HG03571 (cell line): ENCODE measurements around the gene RIPPLY3.
"Not testable (repeated sequence)": the region's sequence is repeated elsewhere in the genome, so short reads cannot be mapped to it uniquely, and the experiment has no call there.

Source experiments
- ATAC-seq: cut with Tn5 transposase; IDR thresholded peaks from one replicate; pipeline ENCODE4 v1.9.1; 2021; ENCODE audit not compliant: unreplicated experiment

RIPPLY3 gene

DNA sequence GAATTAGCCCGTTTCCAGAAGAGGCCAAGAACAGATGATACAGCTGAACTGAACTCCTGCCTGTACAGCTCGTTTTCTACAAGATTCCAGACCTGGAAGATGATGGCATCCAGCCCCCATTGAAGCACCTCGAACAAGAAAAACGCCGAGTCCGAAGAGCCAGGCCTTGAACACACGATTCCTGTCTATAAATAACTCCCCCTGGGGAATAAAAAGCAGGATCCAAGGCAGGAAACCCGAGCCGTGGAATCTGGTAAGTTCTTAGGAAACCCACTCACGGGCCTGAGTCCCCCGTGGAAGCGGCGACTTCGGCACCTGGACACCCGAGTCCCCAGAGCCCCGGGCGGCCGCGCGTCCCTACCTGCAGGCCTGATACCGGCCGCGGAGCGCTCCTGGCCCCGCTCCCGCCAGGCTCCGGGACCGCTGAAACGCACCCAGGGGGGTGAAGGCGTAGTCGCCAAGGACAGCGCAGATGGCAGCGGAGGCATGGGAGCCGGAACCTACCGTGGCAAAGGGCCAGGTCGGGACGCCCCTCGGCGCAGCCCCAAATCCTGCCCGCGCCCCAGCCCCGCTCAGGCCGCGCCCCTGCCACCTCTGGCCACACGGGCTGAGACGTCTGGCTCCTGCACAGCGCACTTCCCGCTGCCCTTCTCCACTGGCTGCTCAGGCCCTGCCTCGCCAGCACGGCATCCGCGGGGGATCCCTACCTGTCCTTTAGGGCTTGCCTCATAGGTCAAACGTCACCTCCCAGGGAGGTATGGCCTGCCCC, 26.0 kb upstream of the RIPPLY3 start:
- no peak for ATAC-seq

DNA sequence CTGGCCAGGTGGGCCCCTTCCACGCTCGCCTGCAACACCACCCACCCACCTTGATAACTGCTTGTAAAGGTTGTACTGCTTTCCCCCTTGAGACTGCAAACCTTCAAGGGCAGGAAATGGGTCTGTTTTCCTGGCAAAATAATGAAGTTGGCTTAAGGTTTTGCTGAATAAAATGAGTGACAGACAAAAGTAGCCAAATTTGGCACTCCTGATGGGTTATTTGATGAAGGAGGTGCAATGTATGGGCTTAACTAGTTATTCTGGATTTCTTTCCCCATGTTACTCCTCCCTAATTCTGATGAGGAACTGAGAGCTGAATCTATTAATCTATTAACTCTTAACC, 25.5 kb upstream of the RIPPLY3 start:
- no peak for ATAC-seq

DNA sequence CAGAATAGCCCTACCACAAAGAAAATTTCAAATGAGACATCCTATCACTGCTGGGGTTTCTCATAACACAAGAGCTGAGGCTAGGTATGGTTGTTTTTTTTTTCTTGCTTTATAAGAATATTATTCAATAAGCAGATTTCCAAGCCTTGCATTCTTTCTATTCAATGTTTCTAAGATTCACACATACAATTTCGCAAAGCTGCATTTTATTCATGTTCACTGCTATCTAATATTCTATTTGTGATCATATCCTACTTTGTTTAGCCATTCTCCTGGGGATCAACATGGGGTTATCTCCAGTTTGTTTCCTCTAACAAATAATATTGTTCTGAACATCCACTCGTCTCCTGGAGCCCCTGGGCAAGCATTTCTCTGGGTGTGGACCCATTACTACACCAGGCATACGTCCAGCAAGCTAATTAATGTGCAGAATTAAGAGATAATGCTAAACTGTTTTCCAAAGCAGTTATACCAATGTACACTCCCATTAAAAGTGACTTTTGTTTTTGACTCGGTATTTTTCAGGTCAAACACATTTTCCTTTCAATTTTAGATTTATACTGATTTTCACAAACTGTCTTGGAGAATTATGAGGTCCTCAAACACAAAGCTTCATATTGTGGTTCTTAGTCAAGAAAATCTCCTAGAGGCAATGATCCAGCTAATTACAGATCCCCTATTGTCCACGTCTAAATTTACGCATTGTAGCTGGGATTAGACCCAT, 24.4 kb upstream of the RIPPLY3 start:
- ATAC-seq, result no peak

DNA sequence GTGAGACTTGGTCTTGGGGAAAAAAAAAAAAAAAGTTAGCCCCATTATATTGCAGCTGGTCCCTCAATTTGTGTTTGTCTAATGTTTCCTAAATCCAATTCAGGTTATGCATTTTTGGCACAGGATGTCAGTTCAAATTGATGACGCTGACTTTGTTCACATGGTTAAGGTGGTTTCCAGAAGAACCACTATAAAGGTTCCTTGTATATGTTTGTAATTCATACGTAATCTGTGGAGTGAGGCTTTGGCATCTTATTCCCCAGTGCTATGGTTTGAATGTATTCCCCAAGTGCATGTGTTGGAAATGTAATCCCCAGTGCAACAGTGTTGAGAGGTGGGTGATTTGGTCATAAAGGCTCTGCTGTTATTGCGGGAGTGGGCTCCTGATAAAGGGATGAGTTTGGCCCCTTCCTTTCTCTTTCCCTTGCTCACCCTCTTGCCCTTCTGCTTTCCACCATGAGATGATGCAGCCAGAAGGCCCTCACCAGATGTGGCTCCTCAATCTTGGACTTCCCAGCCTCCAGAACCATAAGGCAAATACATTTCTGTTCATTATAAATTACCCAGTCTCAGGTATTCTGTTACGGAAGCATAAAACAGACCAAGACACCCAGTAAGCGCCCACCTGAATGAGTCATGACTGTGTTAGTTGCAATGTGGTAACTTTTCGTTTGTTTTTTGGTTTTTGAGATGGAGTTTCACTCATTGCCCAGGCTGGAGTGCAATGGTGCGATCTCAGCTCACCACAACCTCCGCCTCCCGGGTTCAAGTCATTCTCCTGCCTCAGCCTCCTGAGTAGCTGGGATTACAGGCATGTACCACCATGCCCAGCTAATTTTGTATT, 20.5 kb upstream of the RIPPLY3 start:
- ATAC-seq, result no peak

DNA sequence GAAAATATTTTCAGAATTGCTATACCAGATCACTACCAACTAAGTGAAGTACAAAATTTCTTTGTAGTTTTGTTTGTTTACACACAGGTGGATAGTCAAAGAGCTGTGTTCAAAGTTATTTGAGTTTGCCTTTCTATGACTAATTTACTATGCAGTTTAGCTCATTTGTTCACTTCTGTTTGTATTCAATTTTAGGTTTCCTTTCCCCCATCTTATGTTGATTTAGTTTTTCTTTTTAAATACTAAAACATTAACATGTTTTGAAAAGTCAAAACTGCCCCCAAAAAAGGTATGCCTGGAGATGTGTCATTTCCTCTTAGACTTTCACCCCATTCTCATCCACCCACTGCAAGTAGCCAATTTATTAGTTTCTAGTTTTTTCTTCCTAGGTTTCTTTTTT, 18.7 kb upstream of the RIPPLY3 start:
- ATAC-seq, result no peak

DNA sequence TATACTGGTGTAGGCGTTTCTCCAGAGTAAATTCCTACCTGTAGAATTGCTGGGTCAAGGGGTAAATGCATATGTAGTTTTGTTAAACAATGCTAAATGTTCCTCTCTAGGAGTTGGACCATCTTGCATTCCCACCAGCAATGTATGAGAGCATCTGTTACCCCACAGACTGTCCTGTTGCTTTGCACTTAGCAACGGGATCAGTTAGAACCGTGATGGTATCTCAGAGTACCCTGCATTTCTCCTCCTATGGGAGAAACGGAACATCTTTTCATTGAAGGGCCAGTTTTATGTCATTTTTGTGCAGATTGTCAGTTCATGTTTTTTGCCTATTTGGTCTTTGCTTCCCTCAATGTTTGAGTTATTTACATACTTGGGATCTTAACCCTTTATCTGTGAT, 18.0 kb upstream of the RIPPLY3 start:
- no peak for ATAC-seq

DNA sequence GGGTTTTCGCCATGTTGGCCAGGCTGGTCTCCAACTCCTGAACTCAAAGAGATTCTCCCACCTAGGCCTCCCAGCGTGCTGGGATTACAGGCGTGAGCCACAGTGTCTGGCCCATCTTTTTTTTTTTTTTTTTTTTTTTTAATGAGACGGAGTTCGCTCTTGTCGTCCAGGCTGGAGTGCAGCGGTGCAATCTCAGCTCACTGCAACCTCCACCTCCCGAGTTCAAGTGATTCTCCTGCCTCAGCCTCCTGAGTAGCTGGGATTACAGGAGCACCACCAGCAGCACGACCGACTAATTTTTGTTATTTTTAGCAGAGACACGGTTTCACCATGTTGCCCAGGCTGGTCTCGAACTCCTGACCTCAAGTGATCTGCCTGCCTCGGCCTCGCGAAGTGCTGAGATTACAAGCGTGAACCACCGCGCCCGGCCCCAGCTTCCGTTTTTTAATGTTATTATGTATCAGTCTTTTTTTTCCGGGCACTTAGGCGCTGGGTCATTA, 17.3 kb upstream of the RIPPLY3 start:
- ATAC-seq, result not testable (repeated sequence)

DNA sequence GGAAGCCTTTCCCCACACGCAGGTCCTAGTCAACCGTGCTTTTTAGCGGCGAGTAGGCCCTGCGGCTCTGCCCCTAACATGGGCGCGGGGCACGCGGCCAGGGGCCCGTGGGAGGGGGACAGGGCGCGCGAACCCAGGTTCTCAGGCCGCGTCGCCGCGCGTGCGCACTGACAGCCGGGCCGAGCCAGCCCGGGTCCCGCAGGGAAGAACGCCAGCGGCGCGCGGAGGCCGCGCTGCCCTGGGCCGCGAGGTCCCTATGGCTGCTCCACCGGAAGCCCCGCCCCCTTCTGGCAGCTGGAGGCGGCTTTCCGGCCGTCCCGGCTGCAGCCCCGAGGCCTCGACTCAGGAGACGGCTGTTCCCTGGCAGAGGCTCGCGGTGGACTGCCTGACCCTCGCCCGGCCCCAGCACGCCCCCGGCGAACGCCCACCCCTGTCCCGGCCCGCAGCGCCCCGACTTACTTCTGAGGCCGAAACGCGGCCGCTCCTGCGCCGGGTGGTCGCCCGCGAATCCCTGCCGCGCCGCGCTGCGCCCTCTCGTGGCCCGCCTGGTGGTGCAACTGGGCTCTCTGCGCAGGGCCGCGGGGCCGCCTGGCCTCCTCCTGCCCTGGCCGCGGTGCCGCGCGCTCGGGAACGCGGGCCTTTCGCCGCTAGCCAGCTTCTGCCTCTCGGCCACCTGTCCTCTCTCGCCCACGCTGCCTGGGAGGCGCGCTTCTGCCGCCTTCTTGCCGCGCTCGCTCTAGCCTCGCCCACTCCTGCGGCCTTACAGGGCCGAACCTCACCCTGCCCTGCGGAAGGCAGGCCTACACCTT, 16.6 kb upstream of the RIPPLY3 start:
- peak; percentile 92 for ATAC-seq

DNA sequence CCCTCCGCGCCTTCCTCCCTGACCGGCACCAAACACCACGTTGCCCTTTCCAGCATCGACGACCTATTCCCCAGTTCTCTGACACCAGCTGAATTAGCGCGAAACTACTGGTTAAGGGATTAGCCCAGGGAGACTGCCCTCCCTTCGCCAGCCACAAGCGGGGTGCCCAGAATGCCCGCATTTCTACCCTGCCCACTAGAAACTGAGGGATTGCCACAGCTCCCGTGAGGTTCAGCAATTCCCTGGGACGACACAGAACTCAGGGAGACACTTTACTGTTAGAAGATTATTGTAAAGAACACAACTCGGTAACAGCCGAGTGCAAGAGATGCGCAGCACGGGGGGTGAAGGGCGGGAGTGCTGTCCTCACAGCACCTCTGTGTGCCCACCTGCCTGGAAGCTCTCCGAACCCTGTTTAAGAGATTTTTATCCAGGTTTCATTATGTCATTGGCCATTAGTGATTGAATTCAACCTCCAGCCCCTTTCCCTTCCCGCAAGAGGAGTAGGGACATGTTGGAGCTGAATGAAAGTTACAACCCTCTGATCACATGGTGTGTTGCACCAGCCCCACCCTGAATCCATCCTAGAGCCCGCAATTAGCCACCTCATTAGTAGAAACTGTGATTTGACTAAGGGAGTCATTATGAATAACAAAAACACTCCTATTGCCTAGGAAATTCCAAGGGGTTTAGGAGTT, 15.8 kb upstream of the RIPPLY3 start:
- ATAC-seq, result no peak

DNA sequence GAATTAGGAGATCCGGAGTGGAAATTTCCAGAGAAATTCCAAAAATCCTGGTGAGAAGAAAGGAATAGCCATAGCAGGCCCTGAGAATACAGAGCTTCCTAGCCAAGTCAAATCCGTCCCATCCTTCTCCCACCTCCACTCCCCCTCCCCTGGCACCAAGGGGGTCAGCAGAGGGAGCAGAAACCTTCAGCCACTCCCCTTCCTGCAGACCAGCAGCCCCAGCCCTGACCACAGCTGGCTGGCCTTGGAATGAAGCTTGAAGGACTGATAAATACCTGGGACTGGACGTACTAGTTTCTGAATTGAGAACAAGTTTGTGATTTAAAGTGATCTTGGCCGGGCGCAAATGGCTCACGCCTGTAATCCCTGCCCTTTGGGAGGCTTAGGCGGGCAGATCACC, 13.8 kb upstream of the RIPPLY3 start:
- ATAC-seq, result no peak

DNA sequence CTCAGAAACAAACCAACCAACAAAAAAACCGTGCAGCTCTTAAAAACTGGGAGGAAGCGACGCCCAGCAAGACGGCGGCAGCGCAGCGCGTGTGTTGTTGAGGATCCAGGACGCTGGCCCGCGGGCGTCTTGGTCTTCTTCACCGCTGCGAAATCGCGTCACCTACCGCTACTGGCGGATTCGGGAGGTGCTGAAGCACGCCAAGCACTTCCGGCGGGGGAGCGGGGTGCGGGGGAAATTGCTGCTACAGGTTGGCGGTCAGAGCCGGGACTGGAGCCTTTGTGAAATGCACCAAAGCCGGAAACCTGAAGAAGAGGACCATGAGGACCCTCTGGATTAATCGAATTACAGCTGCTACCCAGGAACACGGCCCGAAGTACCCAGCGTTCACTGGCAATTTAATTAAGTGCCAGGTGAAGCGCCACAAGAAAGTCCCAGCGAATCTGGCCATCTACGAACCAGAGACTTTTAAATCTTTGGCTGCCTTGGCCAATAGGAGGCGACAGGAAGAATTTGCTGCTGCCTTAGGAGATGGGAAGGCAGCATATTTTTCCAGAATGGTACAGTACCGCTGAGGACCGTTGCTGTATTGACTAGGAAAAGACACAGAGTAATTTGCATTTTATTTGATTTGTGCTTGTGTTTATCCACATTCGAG, 11.9 kb upstream of the RIPPLY3 start:
- ATAC-seq, result no peak

DNA sequence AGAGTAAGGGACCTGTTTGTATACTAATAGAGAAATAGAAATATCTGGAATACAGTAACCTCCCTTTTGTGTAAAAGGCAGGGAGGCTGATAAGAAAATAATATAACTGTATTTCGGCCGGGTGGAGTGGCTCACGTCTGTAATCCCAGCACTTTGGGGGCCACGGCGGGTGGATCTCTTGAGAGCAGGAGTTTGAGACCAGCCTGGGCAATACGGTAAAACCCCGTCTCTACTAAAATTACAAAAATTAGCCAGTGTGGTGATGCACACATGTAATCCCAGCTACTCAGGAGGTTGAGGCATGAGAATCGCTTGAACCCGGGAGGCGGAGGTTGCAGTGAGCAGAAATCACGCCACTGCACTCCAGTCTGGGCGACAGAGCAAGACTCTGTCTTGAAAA, 11.2 kb upstream of the RIPPLY3 start:
- ATAC-seq, result not testable (repeated sequence)

DNA sequence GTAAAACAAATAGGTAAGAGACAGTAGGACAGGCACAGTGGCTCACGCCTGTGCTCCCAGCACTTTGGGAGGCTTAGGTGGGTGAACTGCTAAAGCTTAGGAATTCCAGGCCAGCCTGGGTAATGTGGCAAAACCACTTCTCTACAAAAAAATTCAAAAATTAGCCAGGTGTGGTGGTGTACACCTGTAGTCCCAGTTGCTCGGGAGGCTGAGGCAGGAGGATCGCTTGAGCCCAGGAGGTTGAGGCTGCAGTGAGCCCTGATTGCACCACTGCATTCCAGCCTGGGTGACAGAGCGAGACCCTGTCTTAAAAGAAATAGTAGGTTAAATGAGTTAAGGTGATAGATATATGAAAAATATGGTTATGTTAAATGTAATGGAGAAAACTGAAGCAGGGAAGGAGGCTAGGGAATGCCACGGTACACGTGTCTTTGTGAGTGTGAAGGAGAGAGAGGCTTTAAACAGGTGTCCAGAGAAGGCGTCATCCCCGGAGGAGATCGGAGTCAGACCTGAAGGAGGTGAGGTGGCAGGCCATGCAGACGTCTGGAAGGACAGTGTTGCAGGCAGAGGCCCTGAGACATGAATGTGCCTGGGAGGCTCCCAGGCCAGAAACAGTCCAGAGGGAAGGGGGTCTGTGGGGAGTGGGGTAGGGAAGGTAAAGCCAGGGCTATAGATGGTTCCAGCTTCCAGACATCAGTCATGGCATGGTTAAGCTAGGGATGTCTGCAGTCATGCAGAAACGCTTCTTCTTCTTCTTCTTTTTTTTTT, 7.2 kb upstream of the RIPPLY3 start:
- no peak for ATAC-seq

DNA sequence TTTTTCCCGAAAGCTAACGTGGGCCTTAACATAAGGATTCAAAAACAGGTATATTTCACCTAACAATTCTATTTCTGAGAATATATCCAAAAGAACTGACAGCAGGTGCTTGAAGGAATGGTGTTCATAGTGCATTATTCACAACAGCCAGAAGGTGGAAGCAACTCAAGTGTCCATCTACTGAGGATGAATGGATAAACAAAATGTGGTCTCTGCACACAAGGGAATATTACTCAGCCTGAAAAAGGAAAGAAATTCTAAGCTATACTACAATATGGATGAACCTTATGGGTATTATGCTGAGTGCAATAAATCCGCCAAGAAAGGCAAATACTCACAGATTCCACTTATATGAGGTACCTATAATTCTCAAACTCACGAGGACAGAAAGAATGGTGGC, 6.1 kb upstream of the RIPPLY3 start:
- no peak for ATAC-seq

DNA sequence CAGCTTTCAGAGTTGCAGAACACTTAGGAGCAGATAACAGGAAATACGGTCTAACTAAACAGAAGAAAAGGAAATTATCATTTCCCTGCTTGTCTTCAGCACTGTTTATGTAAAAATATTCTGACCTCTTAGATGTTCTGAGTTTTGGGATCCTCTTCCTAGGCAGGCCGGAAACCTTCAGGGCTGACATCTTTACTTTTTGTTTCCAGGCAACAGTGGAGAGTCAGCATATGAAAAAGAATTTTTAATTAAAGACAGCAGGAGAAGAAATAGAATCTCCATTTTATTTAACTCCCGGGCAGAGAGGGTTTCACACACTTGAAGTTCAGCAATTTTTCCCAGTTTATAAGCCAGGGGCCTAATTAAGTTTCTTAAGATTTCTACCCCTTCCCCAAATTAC, 5.1 kb upstream of the RIPPLY3 start:
- ATAC-seq, result no peak

DNA sequence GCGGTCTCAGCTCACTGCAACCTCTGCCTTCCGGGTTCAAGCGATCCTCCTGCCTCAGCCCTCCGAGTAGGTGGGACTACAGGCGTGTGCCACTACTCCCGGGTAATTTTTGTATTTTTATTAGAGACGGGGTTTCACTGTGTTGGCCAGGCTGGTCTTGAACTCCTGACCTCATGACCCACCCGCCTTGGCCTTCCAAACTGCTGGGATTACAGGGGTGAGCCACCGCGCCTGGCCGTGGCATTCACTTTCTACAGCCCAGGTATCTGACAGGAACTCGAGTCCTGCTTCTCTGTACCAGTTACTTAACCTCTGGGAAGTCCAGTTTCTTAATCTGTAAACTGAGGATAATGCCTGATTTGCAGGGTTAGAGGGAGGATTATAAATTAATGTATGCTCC, 3.7 kb upstream of the RIPPLY3 start:
- ATAC-seq, result not testable (repeated sequence)

DNA sequence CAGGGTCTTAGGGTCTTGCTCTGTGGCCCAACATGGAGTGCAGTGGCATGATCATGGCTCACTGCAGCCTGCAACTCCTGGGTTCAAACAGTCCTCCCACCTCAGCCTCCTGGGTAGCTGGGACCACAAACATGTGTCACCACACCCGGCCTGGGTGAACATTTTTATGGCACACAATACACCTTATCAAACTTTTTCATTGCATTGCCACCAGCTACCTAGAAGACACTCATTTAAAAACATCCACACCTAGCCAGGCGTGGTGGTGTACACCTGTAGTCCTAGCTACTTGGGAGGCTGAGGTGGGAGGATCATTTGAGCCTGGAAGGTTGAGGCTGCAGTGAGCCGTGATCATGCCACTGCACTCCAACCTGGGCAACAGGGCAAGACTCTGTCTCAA, 2.6 kb upstream of the RIPPLY3 start:
- not testable (repeated sequence) for ATAC-seq

DNA sequence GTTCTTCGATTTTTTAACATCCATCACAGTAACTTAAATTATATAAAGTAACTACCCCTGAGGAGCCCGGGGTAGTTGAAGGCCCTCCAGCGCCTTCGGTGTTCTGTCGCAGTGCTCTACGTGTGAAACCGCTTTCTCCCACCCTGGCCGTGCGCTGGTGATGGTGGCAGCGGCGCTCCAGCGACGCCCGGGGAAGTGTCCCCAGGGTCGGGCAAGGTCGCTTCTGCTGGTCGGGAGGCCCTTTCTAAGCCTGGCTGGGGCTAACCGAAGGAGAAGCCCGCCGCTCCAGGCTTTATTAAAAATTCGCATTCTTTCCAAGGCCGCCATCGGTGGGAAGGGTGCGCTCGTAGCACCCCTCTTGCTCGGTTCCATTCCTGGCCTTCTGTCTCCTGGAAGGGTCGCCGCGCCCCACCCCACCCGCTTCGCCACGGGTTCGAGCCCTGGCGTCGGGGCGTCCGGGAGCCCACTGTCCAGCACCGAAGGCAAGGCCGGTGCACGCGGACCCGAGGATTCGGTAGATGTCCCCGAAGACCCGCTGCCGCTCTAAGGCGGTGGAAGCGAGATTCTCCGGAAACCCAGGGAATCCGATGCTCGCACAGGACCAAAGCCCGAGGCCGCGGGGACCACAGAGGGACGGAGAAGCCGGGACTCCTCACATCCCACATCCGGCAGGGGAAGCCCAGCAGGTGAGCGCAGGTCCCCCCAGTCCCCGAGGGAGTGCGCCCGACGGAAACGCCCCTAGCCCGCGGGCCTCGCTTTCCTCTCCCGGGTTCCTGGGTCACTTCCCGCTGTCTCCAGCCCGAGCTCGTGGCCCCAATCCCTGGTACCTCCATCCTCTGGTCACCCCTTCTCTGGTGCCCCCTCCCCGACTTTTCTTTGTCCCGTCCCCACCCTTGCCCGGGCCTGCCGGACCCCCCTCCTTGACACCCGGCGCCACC, 685 bp upstream of the RIPPLY3 start:
- ATAC-seq, result no peak
